HG03469 (cell line): ENCODE results near the gene DPF3.

ENCODE experiments used
- ATAC-seq: cut with Tn5 transposase; IDR thresholded peaks from one replicate; pipeline ENCODE4 v1.9.1; 2021; ENCODE audit warnings: mild to moderate bottlenecking, moderate library complexity, moderate number of reproducible peaks; ENCODE audit not compliant: unreplicated experiment

DPF3 gene

GRCh38 chr14:72904840-72905561 is 11.1 kb upstream of the DPF3 start:
- ATAC-seq, result no peak

- no peak for ATAC-seq
These were observed 10.3 kb upstream of the DPF3 start for GRCh38 chr14:72904218-72904617.

- no peak for ATAC-seq
These were observed 9.8 kb upstream of the DPF3 start for GRCh38 chr14:72903716-72904115.

DNA sequence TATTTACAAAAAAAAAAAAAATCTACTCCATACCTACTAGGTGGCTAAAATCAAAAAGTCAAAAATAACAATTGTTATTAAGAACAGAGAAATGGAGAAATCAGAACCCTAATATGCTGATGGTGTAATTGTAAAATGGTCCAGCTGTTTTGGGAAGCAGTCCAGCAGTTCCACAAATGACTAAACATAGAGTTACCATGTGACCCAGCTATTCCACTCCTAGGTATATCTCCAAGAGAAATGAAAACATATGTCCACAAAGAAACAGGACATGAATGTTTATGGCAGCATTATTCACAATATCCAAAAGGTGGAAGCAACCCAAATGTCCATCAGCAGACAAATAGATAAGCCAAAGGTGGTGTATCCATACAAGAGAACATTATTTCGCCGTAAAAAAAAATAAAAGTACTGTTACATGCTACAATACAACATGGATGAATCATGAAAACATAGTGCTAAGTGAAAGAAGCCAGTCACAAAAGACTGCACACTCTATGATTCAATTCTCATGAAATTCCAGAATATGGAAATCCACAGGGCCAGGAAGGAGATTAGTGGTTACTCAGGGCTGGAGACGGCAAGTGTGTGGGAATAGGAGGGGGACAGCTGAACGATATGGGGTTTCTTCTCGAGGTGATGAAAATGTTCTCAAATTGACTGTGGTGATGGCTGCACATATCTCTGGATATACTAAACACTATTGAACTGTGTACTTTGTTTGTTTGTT is 9.1 kb upstream of the DPF3 start:
- ATAC-seq, result no peak

DNA sequence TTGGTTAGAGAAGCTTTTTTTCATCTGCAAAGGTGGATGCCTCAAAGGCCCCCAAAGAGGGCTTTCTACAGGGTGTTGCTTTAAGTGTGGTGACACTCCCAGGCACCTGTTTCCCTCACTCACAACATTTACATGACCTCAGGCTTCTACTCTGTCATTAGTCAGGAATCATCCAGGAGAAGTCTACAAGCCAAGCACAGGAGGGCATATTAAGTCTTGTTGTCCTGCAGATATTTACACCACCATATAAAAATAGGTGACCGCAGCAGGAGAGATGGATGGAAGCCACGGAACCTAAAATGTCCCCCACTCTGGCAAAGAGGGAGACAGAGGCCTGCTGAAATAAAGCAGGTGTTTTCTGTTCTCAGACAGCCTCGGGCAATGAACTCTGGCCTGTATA is 7.5 kb upstream of the DPF3 start:
- no peak for ATAC-seq

DNA sequence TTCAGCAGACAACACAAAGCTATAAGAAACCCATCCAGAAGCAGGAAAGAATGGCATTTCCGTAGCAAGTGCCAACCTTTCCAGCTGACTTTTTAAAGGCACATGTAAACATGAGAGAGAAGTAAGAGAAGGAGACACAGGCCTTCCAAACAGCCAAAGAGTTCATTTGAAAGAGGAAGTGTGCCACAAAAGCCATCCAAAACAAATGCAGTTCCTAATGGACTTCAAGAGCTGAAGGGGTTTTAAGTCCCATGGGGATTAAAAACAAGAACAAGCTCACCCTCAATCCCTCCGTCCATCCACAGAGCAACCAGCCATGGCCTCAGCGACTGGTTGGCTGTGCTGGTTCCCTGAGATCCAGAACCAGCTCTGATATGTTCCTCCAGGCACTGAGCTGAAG is 4.5 kb upstream of the DPF3 start:
- ATAC-seq, result no peak

- no peak for ATAC-seq
These were observed 900 bp upstream of the DPF3 start for GRCh38 chr14:72894623-72895378.

GRCh38 chr14:72894323-72894622 is 372 bp upstream of the DPF3 start:
- no peak for ATAC-seq

DNA sequence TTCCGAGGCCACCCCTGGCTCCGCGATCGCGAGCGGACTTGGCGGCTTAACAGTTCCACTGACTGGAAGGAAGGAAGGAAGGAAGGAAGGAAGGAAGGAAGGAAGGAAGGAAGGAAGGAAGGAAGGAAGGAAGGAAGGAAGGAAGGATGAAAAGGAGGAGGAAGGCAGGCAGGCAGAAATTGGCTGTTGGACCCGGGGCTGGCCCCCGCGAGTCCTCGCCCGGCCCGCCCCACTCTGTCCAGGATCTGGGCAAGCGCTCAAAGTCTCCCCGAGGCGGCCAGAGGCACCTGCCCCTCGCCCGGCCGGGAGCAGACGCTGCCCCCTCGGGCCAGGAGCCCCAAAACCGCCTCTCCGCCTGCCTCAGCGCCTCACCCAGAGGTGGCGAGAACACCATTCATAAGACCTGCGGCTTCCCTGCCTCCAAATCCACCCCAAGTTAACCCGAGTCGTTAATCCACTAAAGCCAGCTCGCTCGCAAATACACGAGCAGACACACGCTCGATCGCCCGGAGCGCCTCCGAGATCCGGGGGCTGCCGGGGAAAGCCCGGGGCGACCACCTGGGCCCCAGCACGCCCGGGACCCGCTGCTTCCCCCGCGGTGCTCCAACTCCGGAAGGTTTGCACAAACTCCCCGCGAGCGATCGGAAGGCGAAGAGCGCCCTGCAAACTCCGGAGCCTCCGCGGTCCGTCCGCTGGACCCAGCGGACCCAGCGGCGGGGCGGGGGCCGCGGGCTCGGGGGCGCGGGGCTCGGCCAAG is 844 bp downstream of the DPF3 start:
- ATAC-seq, result no peak

DNA sequence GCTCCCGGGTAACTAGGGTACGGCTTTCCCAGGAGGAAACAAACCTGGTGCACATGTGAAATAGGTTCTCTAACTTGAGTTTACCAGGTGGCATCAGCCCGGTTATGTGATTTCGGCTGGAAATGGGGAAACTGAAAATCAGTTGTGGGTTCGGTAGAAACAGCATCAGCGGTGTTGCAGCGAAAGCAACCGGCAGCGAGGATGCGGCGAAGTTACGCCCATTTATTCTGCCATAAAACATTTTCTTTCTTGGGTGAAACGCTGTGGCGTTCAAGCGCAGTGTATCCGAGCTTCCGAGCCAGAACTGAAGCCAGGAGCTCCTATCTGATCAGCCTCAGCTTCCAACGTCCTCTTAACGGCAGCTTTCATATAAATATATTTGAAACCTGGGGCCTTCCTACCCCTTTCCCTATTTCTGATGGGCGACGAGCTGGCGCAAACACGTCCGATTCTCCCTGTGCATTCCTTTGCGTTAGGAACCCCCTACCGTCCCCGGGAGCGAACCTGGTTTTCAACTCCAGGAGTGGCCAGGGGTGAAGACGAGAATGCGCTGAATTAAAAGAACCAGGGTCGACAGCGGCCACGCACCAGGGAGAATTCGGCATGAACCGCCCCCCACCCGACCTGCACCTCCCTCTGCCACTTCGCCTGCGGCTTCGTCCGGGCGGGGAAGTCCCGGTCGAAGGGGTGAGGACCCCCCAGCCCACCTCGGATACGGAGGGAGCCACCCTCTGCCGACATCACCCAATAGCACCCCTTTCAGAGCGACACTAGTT is 1.6 kb downstream of the DPF3 start:
- ATAC-seq, result no peak

DNA sequence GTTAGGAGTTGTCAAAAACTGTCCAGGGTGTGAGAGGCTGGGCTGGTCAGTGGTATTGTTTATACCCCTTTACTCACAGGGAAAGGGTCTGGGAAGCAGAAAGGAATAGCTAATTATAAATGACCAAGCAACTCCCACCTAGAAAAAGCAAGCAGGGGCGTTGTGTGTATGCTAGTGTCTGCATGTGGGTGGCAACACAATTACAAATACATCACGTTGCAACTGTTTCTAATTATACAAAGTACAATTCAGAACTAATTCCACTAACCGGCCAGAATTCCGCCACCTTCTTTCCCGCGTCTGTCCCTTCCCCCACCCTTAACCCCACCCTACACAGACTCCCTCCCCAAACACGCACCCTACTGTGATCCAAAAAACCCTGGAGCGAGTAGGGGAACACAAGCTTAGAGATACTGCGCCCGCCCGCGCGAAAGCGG is 2.2 kb downstream of the DPF3 start:
- no peak for ATAC-seq

GRCh38 chr14:72889366-72889765 is 4.5 kb downstream of the DPF3 start:
- ATAC-seq, result no peak

- no peak for ATAC-seq
These were observed 5.2 kb downstream of the DPF3 start for GRCh38 chr14:72888636-72889201.

DNA sequence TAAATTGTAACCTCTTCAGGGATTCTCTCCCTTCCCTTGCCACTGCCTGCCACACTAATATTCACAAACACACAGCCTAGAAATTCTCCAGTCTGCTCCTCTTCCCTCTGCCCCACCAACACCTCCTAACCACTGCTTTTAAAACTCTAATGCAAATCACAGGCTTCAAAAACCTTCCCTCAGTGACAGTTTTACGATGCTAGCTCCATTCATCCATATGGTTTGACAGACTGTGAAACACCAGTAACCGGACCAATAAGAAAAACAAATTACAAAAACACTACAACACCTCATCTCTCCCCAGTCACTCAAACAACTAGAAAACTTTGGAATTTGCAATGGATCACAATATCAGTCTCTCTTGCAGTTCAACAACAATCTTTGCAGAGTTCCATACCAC is 5.7 kb downstream of the DPF3 start:
- no peak for ATAC-seq

DNA sequence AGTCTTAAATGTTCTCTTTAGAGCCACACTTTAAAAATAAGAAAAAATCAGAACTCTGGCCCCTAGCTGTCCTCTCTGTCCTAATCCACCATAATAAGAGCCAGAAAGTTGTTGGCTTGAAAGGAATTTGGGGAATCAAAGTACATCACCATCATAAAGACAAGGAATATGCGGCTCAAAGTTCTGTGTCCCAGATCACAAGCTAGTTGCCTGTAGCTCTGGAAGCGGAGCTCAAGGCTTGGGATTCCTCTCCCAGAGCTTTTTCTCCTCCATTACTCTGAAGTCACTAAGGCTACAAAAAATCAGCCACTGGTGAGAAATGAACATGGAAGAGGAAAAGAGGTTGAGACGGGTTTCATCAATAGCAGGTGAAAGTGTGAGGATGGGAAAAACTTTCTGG is 6.4 kb downstream of the DPF3 start:
- ATAC-seq, result no peak

DNA sequence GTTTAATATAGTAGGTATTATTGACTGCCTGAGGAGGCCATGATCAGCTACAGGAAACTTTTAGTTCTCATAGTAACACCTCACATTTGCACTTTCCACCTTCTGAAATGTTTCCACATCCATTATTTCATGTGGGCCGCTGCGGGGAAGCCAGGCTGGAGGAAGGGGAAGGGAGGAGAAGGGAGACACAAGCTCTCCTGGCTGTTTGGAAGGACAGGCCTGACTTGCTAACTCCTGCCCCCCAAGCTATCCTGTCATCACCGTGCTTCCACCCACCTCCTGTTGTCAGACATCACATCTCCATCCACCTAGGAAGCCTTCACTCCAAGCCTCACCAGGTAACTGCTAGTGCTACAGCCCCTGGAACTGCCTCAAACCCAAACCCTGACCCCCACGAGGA is 9.5 kb downstream of the DPF3 start:
- no peak for ATAC-seq

DNA sequence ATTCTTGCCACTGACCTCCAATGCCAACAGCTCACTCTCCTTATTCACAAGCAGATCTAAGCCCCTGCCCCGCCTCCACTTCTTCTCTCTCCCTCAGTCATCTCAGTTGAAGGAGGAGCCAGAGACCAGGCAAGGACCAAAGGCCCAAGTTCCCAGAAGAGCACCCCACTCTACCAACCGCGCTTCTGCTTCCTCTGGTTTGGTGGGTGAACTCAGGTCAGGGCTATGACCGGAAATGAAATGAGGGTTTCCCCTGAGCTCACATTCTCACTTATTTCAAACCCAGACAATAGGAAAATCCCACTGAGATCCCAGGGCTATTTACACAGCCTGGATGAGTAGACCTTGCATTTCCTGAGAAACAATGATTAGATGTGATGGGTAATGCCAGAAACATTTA is 9.9 kb downstream of the DPF3 start:
- ATAC-seq, result no peak

GRCh38 chr14:72883109-72883508 is 10.8 kb downstream of the DPF3 start:
- ATAC-seq, result no peak

DNA sequence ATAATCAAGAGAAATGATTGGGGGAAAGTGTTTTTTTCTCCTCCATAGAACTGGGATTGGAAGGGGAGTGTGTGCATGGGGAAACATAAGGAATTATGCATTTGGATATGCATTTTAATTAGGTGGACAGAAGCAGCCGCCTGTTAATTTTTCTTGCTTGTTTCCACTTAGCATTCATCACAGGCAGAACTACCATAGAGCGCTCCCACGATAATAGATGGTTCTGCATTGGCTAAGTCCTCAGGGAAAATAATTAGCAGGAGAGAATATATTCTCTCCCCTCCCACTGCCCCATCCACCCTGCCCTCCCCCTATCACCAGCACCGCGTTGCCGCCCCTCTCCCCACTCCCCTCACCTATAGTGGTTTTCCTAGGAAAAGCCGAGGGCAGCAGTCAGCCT is 11.4 kb downstream of the DPF3 start:
- ATAC-seq, result no peak

DNA sequence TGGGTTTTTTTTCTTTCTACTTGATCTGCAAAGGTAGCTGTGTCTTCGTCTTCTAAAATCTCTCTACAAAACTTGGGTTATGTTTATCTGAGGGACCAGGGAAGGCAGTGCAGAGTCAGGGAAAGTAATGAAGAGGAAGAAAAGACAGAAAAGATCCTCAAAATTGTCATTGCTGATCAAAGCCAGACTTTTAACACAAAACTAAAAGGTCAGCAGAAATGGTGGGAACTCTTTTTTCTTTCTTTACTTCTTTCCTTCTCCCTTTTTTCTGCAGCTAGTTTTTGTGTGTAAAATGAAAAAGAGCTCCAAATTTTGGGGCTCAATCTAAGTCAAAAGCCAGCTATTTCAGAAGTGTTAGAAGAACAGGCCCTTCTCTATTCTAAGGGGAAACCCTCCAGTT is 11.9 kb downstream of the DPF3 start:
- ATAC-seq, result no peak
